Loucy (cell line): ENCODE data around the gene ERG28.

ENCODE experiments used
- EZH2phosphoT487 ChIP-seq: fragments of 200-600 bp; IDR thresholded peaks from 2 replicates; pipeline ENCODE4 v1.6.1; 2018; ENCODE audit warnings: antibody characterized with exemption, mild to moderate bottlenecking, moderate library complexity, borderline replicate concordance
- TF ChIP-seq, protein P1 (sequence below): fragments of 200-600 bp; sonication (generic); conservative IDR thresholded peaks from 2 replicates; pipeline ENCODE4 v1.5.1; 2014; ENCODE audit warnings: mild to moderate bottlenecking, antibody characterized with exemption, low read length

DNA sequence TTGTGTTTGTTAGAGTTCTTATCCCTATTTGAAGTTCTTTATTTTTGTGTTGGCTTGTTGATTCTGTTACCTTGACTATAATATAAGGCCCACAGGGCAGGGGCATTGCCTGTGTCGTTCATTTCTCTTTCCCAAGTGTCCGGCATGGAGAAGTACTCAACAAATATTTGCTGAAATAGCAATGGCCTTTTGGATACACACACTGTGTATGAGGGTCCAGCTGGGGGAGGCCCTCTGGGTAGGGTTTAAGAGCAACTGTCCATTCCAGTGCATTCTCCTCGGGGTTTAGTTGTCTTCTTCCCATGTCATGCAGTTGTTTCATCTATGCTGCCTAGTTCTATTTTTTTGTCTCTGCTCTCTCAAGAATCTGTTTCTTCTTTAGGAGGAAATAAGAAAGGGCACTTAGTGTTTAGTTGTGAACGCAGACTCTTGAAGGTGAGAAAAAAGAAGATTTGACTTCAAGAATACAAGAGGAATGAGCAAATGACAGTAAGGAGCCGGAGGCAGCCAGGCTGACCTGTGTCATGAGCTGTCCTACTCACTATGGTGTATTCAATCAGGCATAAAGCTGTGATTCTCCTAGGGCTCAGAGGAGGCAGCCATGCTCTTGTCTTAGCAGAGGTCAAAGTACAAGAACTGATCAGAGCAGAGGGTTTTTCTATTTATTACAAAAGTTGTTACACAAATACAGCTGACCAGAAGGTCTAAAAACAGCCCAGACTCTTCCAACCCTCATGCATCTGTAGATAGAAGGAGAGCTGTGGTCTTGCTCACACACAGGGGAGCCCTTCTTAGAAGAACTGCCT lies 10.2 kb downstream of the ERG28 start:
- TF ChIP-seq, protein P1, sequence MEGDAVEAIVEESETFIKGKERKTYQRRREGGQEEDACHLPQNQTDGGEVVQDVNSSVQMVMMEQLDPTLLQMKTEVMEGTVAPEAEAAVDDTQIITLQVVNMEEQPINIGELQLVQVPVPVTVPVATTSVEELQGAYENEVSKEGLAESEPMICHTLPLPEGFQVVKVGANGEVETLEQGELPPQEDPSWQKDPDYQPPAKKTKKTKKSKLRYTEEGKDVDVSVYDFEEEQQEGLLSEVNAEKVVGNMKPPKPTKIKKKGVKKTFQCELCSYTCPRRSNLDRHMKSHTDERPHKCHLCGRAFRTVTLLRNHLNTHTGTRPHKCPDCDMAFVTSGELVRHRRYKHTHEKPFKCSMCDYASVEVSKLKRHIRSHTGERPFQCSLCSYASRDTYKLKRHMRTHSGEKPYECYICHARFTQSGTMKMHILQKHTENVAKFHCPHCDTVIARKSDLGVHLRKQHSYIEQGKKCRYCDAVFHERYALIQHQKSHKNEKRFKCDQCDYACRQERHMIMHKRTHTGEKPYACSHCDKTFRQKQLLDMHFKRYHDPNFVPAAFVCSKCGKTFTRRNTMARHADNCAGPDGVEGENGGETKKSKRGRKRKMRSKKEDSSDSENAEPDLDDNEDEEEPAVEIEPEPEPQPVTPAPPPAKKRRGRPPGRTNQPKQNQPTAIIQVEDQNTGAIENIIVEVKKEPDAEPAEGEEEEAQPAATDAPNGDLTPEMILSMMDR = no peak
- TF ChIP-seq EZH2phosphoT487 = no peak
